Dendritic cell treated with granulocyte-macrophage colony-stimulating factor and Interleukin-4, amounts not matched to agents 40 ng/mL and 50 ng/mL, for 4 days (primary cell): ENCODE data around the gene LIX1.

Experiments used
- H3K27ac Mint-ChIP-seq: one replicate; pipeline ENCODE4 v1.8.0; 2022; ENCODE audit warnings: mild to moderate bottlenecking, mixed read lengths
- H3K27me3 Mint-ChIP-seq: one replicate; pipeline ENCODE4 v1.8.0; 2022; ENCODE audit warnings: mild to moderate bottlenecking, mixed read lengths
- H3K36me3 Mint-ChIP-seq: one replicate; pipeline ENCODE4 v1.8.0; 2022; ENCODE audit warnings: low read depth, mixed read lengths
- H3K4me1 Mint-ChIP-seq: one replicate; pipeline ENCODE4 v1.8.0; 2022; ENCODE audit warnings: low read depth, mixed read lengths
- H3K4me3 Mint-ChIP-seq: one replicate; pipeline ENCODE4 v1.8.0; 2022; ENCODE audit warnings: mild to moderate bottlenecking, moderate library complexity, mixed read lengths
- H3K9me3 Mint-ChIP-seq: one replicate; pipeline ENCODE4 v1.8.0; 2022; ENCODE audit warnings: mixed read lengths
- intact Hi-C: fragments of 100-400 bp; cut with micrococcal nuclease; formaldehyde crosslinking; loops from one replicate; pipeline ENCODE4 v1.15.0; 2022

Gene LIX1

DNA sequence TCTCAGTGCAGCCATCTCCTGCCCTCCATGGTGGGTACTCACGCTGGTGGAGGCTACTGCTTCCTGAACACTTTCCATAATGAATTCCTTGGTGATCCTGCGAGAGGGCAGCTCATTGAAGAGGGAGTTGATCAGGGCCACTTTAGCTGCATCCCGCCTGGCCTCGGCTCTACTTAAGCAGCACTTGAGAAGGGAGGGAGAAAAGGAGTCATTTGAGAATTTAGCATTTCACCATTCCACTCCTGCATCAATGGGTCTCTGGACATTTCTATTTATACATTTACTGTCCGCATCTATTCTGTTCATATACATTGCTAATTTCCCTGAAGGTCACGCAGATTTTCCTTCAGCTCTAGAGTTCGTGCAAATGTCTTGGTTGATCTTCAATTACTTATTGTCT is 35.1 kb downstream of the LIX1 start:
- intact Hi-C loops, result no loop called here
- no peaks in the 10 kb centered on the region for H3K27me3 Mint-ChIP-seq
- no peak overlapping the region for H3K4me3 Mint-ChIP-seq
- H3K36me3 Mint-ChIP-seq, result no peaks in the 10 kb centered on the region
- no peaks in the 10 kb centered on the region for H3K4me1 Mint-ChIP-seq
- H3K9me3 Mint-ChIP-seq, result no peaks in the 10 kb centered on the region
- H3K27ac Mint-ChIP-seq, result no peak overlapping the region

DNA sequence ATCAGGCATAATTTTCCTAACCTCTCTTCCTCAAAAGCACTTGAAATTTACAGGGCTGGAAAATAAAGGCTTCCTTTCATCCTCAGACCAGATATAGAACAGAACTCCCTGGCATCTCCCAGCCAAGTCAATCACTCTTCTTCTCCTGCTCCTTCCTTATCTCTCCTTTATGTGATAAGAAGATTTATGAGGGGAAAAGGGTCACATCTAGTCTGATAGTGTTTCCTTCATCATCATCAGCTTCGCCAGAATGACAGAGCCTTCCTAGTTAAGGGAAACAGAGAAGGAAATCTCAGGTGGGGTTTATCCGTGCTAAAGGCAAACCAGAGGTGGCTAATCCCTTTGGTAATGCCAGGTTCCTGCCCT is 36.2 kb downstream of the LIX1 start:
- no peaks in the 10 kb centered on the region for H3K36me3 Mint-ChIP-seq
- no peaks in the 10 kb centered on the region for H3K4me1 Mint-ChIP-seq
- intact Hi-C loops, result no loop called here
- H3K4me3 Mint-ChIP-seq, result no peak overlapping the region
- H3K27ac Mint-ChIP-seq, result no peak overlapping the region
- H3K9me3 Mint-ChIP-seq, result no peaks in the 10 kb centered on the region
- no peaks in the 10 kb centered on the region for H3K27me3 Mint-ChIP-seq

DNA sequence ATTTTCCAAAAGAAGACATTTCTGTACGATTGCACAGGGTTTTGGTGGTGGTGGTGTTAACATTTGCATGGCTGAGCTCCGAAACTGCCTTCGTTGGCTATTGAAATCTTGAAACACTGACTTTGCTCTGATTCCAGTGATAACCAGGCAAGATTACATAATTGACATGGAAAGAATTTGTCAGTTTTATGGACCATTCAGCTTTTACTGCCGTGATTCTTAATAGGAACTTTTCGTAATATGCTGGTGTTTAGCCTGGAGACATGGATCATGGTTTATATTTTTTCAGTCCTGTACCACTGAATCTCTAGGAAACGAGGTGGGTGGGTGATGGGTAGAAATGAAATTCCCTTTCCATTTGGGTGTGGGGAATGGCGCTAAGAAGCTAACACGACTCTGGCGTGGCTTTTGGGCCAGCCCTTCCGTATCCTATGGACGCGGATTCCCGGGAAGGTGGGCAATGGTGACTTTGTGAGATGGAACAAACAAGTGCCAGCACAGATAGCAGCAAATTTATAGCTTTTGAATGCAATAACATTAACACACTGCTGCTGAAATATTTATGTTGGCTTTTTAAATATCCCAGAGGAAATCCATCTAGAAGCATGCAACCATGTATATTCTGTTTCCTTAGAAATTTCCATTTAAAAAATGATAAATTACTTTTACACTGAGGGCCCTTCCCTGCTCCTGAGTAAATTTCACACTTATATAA is 36.8 kb downstream of the LIX1 start:
- Mint-ChIP-seq H3K4me1 (no peaks in the 10 kb centered on the region), H3K9me3 (no peaks in the 10 kb centered on the region), H3K27me3 (no peaks in the 10 kb centered on the region), H3K36me3 (no peaks in the 10 kb centered on the region), H3K27ac (no peak overlapping the region), H3K4me3 (no peak overlapping the region)
- intact Hi-C loops, result no loop called here

DNA sequence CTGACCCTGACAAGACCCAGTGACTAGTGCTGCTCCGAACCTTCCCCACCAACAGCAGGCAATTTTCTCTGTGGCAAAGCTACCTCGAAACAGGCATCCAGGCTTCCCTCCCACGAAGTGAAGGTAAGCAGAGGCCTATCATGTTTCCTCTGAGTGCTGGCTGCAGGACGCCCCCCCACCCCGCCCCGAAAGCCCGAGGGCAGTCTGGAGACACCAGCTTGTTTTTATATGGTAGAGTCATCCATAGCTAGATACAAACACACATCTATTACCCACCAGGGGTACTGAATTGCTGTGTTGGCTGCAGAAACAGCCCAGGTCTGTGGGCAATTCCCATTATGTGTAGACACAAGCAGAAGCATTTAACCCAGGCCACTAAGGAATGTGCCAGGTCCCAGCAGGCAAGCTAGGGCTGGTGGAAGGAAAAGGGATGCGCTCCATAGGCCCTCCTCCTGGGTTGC is 40.4 kb downstream of the LIX1 start:
- H3K36me3 Mint-ChIP-seq, result no peaks in the 10 kb centered on the region
- no peak overlapping the region for H3K27ac Mint-ChIP-seq
- H3K4me3 Mint-ChIP-seq, result no peak overlapping the region
- intact Hi-C loops, result no loop called here
- peaks cover 6% of the 10 kb centered on the region for H3K4me1 Mint-ChIP-seq
- H3K9me3 Mint-ChIP-seq, result no peaks in the 10 kb centered on the region
- H3K27me3 Mint-ChIP-seq, result no peaks in the 10 kb centered on the region

DNA sequence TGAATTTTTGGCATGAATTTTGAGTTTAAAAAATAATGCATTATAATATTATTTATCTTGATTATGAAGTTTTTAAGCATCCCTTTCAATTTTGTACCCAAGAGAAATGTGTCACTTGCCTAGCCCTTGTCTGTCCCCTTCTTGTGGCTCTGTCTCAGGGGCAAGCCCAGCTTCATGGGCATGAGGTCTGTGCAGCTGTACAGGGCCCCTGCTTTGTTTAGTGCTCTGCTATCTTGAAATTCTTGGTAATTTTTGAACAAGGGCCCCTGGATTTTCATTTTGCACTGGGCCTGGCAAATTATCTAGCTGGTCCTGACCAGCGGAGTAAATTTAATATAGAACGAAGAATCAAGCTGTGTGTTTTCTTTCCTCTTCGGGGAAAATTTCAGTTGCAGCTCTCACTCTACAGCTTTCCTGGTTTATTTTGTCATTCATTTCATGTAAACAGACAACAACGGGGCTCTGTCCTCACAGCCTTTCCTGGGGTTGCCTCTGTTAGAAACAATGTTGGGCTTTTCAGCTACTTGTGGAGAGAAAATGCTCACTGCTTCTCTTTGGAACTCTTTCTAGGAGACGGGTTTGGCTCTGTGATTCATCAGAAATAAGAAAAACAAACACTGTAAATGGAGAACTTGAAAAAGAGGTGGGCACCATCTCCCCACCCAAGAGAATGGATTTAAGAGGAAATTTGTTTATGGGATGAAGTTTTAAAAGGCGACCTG is 41.1 kb downstream of the LIX1 start:
- Mint-ChIP-seq H3K36me3 (no peaks in the 10 kb centered on the region), H3K27me3 (no peaks in the 10 kb centered on the region), H3K9me3 (no peaks in the 10 kb centered on the region), H3K27ac (no peak overlapping the region), H3K4me1 (peaks cover 9% of the 10 kb centered on the region), H3K4me3 (no peak overlapping the region)
- intact Hi-C loops, result no loop called here

DNA sequence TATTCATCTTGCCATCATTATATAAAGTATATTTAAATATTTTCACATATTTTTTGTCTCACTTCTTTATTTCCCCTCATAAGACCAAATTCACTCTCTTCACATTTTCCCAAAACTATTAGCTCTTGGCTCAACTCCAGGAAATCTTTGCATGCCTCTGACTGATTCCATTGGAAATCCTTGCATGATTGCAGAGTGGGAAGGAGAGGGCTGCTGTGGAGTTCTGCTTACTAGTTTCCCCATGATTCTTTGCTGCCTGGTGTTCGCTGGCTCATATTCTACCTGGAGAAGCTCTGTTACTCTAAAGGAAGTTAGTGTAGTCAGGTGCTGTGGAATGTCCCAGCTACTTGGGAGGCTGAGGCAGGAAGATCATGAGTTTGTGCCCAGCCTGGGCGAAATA is 41.9 kb downstream of the LIX1 start:
- peaks cover 12% of the 10 kb centered on the region for H3K4me1 Mint-ChIP-seq
- intact Hi-C loops, result no loop called here

DNA sequence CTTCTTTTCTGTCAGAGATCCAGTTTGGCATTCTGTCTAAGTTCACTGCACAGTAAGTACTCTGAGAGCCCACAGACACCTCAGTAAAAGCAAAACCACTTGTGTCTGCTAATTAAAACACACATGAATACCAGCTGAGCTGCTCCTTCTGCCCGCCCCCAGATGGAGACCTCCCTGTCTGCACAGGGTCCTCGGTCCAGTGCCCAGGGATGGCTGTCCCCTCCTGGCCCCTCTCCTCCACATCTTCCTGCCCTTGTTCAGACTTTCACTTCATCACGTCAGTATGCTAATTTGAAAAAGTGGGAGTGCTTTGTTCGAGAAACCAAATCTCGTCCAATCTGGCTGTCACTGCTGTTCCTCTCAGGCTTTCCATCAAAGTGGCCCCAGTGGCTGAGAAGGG is 43.5 kb downstream of the LIX1 start:
- intact Hi-C loops, result no loop called here
- H3K27me3 Mint-ChIP-seq, result no peaks in the 10 kb centered on the region
- H3K4me3 Mint-ChIP-seq, result no peak overlapping the region
- H3K36me3 Mint-ChIP-seq, result no peaks in the 10 kb centered on the region
- H3K4me1 Mint-ChIP-seq, result peaks cover 21% of the 10 kb centered on the region
- no peaks in the 10 kb centered on the region for H3K9me3 Mint-ChIP-seq
- H3K27ac Mint-ChIP-seq, result no peak overlapping the region

More for the DNA sequence above, 41.9 kb downstream of the LIX1 start:
- Mint-ChIP-seq H3K36me3 (no peaks in the 10 kb centered on the region), H3K27ac (no peak overlapping the region), H3K9me3 (no peaks in the 10 kb centered on the region), H3K27me3 (no peaks in the 10 kb centered on the region), H3K4me3 (no peak overlapping the region)

DNA sequence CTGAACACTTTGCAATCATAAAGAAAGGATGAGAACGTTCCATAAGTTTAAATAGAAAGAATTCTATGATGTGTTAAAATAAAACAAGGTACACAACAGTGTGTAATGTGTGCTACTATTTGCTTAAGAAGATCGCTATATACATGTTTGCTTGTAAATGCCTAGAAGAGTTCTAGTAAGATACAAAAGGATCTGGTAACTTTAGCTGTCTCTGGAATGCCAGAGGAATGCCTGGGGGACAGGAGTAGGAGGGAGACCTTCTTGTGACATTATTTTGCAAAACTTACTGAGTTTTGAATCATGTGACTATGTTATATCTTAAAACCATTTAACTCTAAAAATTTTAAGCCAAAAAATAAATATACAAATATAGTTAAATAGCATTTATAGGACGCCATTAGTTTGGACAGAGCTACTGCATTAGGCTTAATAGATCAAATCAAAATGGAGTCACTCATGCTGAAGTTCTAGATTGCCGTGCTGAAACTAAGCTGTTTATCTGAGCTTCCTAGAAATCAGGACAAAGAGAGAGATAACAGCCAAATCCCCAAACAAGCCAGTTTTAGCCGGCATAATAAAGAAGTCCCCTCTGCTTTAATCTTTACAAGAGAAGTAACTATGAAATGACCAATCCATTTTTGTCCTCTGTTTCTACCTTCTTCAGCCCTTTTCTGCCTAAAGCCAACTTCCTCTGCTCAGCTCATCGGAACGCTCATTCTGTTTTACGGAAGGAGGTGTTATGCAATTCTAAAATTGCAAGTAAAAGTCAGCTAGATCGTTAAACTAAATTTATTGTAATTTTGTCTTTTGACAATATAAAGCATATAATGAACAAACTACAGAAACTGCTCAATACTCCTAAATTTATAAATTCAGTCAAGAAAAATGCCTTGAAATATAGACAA is 44.8 kb downstream of the LIX1 start:
- Mint-ChIP-seq H3K4me3 (no peak overlapping the region), H3K27ac (no peak overlapping the region), H3K36me3 (no peaks in the 10 kb centered on the region), H3K4me1 (peaks cover 21% of the 10 kb centered on the region), H3K27me3 (no peaks in the 10 kb centered on the region), H3K9me3 (no peaks in the 10 kb centered on the region)
- intact Hi-C loops, result no loop called here

DNA sequence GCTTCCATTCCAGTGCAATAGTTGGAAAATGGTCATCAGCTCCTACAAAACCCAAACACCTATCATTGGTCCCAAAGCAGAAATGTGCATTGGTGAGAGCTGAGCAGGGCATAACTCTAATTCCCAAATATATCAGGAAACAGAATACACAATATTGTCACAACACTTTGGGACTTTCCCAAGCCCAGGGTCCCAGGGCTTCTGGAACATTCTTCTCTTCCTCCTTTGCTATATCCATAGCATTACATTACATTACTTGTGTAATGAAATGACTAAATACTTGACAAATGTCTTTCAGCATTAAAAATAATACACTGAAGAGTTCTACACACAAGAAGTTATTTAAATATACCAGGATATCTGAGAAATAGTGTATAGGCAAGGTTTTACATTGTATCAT is 45.6 kb downstream of the LIX1 start:
- Mint-ChIP-seq H3K4me3 (no peak overlapping the region), H3K9me3 (no peaks in the 10 kb centered on the region), H3K36me3 (no peaks in the 10 kb centered on the region), H3K27ac (no peak overlapping the region), H3K4me1 (peaks cover 21% of the 10 kb centered on the region), H3K27me3 (no peaks in the 10 kb centered on the region)
- intact Hi-C loops, result no loop called here

DNA sequence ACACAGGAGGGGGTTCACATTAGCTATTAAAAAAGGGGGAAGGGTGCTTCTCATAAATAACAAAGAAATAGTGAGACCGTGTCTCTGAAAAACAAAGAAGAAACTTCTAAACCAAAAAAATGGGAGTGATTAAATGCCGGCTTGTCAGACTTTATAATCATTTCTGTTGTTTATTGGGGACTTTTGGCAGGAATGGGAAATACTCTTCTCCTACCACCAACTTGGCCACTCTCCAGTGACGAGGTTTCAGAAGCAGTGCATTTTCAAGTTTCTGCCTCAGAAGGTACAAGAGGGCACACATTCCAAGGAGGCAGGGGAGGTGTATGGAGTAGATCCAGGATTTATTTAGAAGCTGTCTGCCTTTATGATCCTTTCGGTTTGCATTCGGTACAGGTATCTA is 46.2 kb downstream of the LIX1 start:
- Mint-ChIP-seq H3K4me3 (no peak overlapping the region), H3K4me1 (peaks cover 21% of the 10 kb centered on the region), H3K36me3 (no peaks in the 10 kb centered on the region), H3K27me3 (no peaks in the 10 kb centered on the region), H3K27ac (no peak overlapping the region), H3K9me3 (no peaks in the 10 kb centered on the region)
- intact Hi-C loops, result no loop called here

DNA sequence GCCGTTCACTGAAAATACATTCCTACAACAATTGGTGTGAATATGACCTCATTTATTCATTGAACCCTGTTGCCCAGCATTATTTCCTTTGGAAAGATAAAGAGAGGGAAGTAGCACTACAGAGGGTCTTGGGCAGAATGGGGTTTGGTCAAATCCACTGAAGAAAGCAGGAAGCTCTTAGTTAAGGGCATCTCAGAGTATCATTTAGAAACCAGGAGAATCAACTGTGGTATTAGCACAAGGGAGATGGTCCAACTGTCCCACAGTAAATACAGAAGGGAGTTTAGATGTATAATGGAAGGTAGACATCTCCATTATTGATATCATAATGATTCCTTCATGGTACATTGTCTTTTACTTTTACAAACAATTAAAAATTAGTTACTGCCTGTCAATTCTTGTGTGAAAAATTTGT is 47.1 kb downstream of the LIX1 start:
- Mint-ChIP-seq H3K27me3 (no peaks in the 10 kb centered on the region), H3K4me3 (no peak overlapping the region), H3K4me1 (peaks cover 21% of the 10 kb centered on the region), H3K27ac (no peak overlapping the region), H3K9me3 (no peaks in the 10 kb centered on the region), H3K36me3 (no peaks in the 10 kb centered on the region)
- intact Hi-C loops, result no loop called here

DNA sequence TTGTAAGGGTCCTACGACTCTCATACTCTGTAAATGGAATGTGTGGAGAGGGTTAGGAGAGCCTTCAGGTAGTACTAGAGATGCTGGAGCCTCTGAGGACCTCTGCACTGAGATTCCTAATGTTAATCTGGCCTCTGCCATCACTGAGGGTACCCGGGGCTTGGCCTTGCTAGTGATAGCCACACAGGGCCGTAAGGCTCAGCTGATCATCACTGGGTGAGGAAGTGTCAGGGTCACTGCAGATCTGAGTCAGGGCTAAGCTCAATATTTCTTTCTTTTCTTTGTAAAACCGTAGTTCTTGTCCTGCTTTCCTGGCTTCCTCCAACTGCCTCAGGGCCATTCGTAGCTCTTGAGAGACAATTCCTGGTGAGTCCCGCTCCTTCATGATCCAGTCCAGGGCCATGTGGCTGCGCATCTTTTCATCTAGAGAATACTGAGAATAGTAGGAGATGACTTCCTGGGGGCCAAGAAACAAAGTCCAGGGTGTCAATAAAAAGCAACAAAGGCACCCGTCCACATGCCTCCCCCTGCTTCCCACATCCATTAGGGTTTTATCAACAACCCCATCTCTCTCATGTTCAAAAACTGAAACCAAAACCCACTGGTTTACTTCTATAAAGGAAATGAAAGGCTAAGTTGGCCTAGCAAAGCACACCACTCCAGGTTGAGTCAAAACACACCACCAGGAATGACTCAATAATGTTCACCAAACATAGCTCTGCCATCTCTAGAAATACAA is 47.7 kb downstream of the LIX1 start:
- intact Hi-C loops, result no loop called here
- Mint-ChIP-seq H3K4me3 (no peak overlapping the region), H3K27me3 (no peaks in the 10 kb centered on the region), H3K27ac (no peak overlapping the region), H3K4me1 (peaks cover 23% of the 10 kb centered on the region), H3K36me3 (no peaks in the 10 kb centered on the region), H3K9me3 (no peaks in the 10 kb centered on the region)

DNA sequence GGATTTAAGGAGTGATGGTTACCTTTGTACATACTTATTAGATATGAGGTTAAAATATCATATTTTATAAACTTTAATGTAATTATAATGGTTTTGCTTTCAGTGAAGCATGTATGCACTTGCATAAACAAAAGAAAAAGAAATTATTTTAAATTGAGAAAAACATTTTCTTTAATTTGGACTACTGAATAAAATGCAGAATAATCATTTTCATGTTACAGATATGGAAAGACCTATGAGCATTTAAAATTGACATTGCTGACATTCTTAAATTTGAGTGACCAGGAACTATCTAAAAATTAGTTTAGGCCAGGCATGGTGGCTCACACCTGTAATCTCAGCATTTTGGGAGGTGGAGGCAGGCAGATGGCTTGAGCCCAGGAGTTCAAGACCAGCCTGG is 49.2 kb downstream of the LIX1 start:
- Mint-ChIP-seq H3K27me3 (no peaks in the 10 kb centered on the region), H3K4me1 (peaks cover 32% of the 10 kb centered on the region), H3K27ac (no peak overlapping the region), H3K36me3 (no peaks in the 10 kb centered on the region), H3K4me3 (no peak overlapping the region), H3K9me3 (no peaks in the 10 kb centered on the region)
- intact Hi-C loops, result no loop called here
